ENCODE results near the gene ACOX1. TPM values are rescaled to one million over a fixed set of nuclear protein-coding genes. Genes with fewer than 3 reads are reported as not detected.

Gene ACOX1
- total and polyA plus RNA-seq, 2 of the 13 experiments (the other 11 are each of a cell fraction or from before 2014, with no cell fraction given), result 86.4 to 120 TPM

DNA sequence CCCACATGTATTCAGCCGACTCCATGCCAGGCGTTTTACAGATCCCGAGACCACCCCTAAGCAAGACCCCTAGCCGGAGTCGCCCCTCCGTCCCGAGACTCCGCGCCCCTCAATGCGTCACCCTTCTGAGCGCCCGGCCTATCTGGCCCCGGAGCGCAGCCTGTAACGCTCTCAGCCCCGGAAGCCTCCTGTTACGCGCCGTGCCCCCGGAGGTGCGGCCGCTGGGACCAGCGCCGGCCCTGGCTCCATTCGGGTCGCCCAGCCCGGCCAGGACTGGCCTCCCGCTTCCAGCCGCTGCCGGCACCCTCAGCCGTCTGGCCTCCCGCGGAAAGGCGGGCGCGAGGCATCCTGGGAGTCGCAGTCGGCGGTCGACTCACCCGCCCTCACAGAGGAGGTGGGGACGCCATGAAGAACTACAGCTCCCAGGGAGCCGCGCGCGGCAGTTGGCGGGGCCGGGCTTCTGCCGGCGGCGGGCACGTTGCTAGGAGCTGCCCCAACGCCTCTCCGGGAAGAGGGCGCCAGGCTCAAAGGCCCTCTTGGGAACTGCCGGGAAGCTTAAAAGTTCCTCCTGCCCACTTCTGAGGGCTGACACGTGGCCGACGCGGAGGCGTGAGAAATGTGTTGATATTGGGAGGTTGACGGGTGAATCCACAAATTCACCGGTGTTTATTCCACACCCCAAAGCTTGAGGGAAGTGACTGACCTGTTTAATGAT is 38.1 kb downstream of the ACOX1 start, which contains the start of gene FBF1 (continued):
- TF ChIP-seq, protein P1, sequence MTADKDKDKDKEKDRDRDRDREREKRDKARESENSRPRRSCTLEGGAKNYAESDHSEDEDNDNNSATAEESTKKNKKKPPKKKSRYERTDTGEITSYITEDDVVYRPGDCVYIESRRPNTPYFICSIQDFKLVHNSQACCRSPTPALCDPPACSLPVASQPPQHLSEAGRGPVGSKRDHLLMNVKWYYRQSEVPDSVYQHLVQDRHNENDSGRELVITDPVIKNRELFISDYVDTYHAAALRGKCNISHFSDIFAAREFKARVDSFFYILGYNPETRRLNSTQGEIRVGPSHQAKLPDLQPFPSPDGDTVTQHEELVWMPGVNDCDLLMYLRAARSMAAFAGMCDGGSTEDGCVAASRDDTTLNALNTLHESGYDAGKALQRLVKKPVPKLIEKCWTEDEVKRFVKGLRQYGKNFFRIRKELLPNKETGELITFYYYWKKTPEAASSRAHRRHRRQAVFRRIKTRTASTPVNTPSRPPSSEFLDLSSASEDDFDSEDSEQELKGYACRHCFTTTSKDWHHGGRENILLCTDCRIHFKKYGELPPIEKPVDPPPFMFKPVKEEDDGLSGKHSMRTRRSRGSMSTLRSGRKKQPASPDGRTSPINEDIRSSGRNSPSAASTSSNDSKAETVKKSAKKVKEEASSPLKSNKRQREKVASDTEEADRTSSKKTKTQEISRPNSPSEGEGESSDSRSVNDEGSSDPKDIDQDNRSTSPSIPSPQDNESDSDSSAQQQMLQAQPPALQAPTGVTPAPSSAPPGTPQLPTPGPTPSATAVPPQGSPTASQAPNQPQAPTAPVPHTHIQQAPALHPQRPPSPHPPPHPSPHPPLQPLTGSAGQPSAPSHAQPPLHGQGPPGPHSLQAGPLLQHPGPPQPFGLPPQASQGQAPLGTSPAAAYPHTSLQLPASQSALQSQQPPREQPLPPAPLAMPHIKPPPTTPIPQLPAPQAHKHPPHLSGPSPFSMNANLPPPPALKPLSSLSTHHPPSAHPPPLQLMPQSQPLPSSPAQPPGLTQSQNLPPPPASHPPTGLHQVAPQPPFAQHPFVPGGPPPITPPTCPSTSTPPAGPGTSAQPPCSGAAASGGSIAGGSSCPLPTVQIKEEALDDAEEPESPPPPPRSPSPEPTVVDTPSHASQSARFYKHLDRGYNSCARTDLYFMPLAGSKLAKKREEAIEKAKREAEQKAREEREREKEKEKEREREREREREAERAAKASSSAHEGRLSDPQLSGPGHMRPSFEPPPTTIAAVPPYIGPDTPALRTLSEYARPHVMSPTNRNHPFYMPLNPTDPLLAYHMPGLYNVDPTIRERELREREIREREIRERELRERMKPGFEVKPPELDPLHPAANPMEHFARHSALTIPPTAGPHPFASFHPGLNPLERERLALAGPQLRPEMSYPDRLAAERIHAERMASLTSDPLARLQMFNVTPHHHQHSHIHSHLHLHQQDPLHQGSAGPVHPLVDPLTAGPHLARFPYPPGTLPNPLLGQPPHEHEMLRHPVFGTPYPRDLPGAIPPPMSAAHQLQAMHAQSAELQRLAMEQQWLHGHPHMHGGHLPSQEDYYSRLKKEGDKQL (CRISPR knock-in tag; IDR thresholded peaks at IDR 0.05; ENCODE audit: low read depth), result peak; percentile 39; the same call in 1 of the 2 replicates
- TF ChIP-seq RBM22 (optimal IDR thresholded peaks at IDR 0.05; ENCODE audit: low read length) (peak; percentile 100), ZKSCAN8 (CRISPR knock-in tag; IDR thresholded peaks at IDR 0.05; ENCODE audit: borderline replicate concordance) (peak; percentile 67; the same call in 1 of the 2 replicates), ZNF430 (CRISPR knock-in tag; IDR thresholded peaks at IDR 0.05) (peak; percentile 91), ZNF546 (CRISPR knock-in tag; conservative IDR thresholded peaks at IDR 0.05) (peak; percentile 95), ETV6 (CRISPR knock-in tag; conservative IDR thresholded peaks at IDR 0.05) (peak; percentile 92), ZNF619 (CRISPR knock-in tag; IDR thresholded peaks at IDR 0.05) (peak; percentile 99), ZNF44 (CRISPR knock-in tag; IDR thresholded peaks at IDR 0.05) (peak; percentile 38), RARG (CRISPR knock-in tag; IDR thresholded peaks at IDR 0.05; ENCODE audit: low read depth) (no peak), CCAR2 (optimal IDR thresholded peaks at IDR 0.05; ENCODE audit: low read depth, low read length) (no peak), BHLHE40 (IDR thresholded peaks at IDR 0.05; ENCODE audit: low read length) (peak; percentile 47; the same call in 1 of the 2 replicates), ZNF274 (CRISPR knock-in tag; IDR thresholded peaks at IDR 0.05) (peak; percentile 90), SRSF1 (optimal IDR thresholded peaks at IDR 0.05; ENCODE audit: low read depth, low read length) (peak; percentile 70), ZNF562 (CRISPR knock-in tag; IDR thresholded peaks at IDR 0.05; ENCODE audit: borderline replicate concordance) (no peak), ZNF143 (CRISPR knock-in tag; IDR thresholded peaks at IDR 0.05) (peak; percentile 99), FOXK2 (IDR thresholded peaks at IDR 0.05) (no peak), REL (CRISPR knock-in tag; conservative IDR thresholded peaks at IDR 0.05) (peak; percentile 51; the same call in 1 of the 2 replicates), ZFX (CRISPR knock-in tag; IDR thresholded peaks at IDR 0.05; ENCODE audit: low read depth) (peak; percentile 91)
- TF ChIP-seq, protein P2, sequence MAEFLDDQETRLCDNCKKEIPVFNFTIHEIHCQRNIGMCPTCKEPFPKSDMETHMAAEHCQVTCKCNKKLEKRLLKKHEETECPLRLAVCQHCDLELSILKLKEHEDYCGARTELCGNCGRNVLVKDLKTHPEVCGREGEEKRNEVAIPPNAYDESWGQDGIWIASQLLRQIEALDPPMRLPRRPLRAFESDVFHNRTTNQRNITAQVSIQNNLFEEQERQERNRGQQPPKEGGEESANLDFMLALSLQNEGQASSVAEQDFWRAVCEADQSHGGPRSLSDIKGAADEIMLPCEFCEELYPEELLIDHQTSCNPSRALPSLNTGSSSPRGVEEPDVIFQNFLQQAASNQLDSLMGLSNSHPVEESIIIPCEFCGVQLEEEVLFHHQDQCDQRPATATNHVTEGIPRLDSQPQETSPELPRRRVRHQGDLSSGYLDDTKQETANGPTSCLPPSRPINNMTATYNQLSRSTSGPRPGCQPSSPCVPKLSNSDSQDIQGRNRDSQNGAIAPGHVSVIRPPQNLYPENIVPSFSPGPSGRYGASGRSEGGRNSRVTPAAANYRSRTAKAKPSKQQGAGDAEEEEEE (CRISPR knock-in tag; IDR thresholded peaks at IDR 0.05; ENCODE audit: borderline replicate concordance), result 0 out of 2 replicates have a peak, but pooled peaks have one; percentile 26
- TF ChIP-seq, protein P3, sequence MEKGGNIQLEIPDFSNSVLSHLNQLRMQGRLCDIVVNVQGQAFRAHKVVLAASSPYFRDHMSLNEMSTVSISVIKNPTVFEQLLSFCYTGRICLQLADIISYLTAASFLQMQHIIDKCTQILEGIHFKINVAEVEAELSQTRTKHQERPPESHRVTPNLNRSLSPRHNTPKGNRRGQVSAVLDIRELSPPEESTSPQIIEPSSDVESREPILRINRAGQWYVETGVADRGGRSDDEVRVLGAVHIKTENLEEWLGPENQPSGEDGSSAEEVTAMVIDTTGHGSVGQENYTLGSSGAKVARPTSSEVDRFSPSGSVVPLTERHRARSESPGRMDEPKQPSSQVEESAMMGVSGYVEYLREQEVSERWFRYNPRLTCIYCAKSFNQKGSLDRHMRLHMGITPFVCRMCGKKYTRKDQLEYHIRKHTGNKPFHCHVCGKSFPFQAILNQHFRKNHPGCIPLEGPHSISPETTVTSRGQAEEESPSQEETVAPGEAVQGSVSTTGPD (CRISPR knock-in tag; IDR thresholded peaks at IDR 0.05), result no peak
